ENCODE results near the gene HDAC3.

Gene HDAC3

GRCh38 chr5:141634720-141635119 is 1.9 kb downstream of the HDAC3 start:
- no peak for DNase-seq (ENCODE audit: insufficient read length, low spot score)
- no peak for TF ChIP-seq CTCF (IDR thresholded peaks at IDR 0.05; ENCODE audit: insufficient read depth, missing control alignments)
- FAIRE-seq: no peak

DNA sequence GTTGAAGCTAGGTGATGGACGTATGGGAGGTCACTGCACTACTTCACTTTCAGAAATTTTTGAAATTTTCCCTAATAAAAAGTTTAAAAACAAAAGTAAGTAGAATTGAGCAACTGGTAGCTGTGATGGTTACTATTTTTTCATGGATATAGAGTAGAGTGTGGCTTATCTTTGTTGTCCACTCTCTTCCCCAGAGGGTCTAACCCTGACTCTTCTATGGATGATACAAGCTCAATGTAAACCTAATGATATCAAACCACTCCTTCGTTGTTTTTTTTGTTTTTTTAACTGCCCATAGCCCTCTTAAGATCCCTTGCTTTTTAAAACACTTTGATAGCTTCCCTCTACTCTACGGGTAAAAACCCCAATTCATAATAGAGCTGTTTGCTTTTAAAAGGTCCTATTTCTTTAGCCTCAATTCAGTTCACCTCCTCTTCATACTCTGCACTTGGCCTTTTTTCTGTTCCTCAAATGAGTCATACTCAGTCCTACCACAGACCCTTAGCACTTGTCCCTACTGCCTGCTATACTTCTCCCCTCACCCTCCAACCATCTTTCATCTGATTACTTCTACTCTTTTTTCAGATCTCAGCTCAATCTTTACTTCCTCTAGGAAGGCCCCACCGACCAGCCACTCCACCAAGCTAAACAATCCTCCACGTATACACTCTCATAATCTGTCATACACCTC is 2.6 kb downstream of the HDAC3 start:
- DNase-seq (ENCODE audit: insufficient read length, low spot score) (no peak), FAIRE-seq (no peak)
- TF ChIP-seq CTCF (IDR thresholded peaks at IDR 0.05; ENCODE audit: insufficient read depth, missing control alignments): no peak

DNA sequence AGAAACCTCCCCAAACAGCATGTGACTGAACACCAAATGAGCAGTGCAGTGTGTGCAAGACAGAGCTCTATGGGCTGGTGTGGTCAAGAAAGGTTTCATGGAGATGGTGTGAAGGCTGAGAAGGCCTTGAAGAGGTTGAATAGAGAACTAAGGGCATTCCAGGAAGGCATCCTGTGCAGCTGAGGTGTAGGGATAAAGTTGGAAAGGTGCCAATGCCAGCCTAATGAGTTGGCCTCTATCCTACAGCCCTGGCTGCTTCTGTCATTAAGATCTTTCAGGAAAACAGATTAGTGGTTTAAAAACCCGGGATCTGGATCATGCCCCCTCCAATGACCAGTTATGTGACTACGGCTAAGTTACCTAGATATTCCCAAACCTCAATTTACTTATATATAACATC is 4.0 kb downstream of the HDAC3 start:
- no peak for DNase-seq (ENCODE audit: insufficient read length, low spot score)
- no peak for FAIRE-seq
- no peak for TF ChIP-seq CTCF (IDR thresholded peaks at IDR 0.05; ENCODE audit: insufficient read depth, missing control alignments)

GRCh38 chr5:141630570-141631140 is 6.0 kb downstream of the HDAC3 start:
- FAIRE-seq (no peak), DNase-seq (ENCODE audit: insufficient read length, low spot score) (no peak)
- TF ChIP-seq CTCF (IDR thresholded peaks at IDR 0.05; ENCODE audit: insufficient read depth, missing control alignments): no peak

GRCh38 chr5:141628175-141628788 is 8.4 kb downstream of the HDAC3 start:
- FAIRE-seq (no peak), DNase-seq (ENCODE audit: insufficient read length, low spot score) (no peak)
- TF ChIP-seq CTCF (IDR thresholded peaks at IDR 0.05; ENCODE audit: insufficient read depth, missing control alignments): no peak

DNA sequence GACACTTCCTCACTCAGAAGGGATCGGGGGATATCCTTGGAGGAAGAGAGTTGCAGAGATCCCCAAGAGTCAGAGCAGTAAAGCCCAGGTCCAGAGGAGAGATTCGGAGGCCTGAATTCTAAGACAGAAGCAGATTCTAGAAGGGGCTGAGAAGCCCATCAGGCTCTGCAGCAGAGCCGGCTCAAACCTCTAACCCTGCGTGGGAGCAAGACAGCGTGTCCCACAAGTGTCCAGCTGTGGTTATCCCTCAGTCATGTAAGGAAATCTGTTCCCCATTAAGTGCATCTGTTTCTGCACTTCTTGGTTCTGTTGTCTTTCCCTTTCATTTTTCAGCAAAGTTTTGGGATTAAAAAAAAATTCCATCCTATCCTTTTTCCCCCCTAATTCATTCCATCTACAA is 13.0 kb downstream of the HDAC3 start:
- FAIRE-seq (no peak), DNase-seq (ENCODE audit: insufficient read length, low spot score) (no peak)
- TF ChIP-seq CTCF (IDR thresholded peaks at IDR 0.05; ENCODE audit: insufficient read depth, missing control alignments): no peak

DNA sequence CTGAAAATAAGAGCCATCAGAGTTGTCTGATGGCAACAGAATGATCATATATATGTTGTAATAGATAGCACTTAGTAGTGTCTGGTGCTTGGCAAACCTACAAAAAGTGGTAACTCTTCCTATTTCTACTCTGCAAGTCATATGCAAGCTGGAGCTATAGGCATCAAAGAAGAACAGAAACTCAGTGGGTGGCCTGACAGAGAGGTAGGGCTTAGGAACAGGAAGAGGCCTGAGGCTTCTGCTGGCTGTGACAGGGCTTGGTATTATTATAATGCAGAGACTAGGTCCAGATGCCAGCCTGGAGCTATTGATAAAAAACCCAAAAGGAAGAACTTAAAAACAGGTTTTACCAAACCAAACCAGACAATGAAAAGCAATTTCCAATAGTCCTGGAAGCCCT is 13.5 kb downstream of the HDAC3 start:
- DNase-seq (ENCODE audit: insufficient read length, low spot score) (no peak), FAIRE-seq (no peak)
- TF ChIP-seq CTCF (IDR thresholded peaks at IDR 0.05; ENCODE audit: insufficient read depth, missing control alignments): no peak

Measured in D721Med (cell line).